Fibroblast of skin of right quadriceps (primary cell): ENCODE measurements around the gene GPR162.

Experiments
- DNase-seq: peaks from one replicate; pipeline ENCODE4 v3.0.0-alpha.2; 2013

Gene GPR162

DNA sequence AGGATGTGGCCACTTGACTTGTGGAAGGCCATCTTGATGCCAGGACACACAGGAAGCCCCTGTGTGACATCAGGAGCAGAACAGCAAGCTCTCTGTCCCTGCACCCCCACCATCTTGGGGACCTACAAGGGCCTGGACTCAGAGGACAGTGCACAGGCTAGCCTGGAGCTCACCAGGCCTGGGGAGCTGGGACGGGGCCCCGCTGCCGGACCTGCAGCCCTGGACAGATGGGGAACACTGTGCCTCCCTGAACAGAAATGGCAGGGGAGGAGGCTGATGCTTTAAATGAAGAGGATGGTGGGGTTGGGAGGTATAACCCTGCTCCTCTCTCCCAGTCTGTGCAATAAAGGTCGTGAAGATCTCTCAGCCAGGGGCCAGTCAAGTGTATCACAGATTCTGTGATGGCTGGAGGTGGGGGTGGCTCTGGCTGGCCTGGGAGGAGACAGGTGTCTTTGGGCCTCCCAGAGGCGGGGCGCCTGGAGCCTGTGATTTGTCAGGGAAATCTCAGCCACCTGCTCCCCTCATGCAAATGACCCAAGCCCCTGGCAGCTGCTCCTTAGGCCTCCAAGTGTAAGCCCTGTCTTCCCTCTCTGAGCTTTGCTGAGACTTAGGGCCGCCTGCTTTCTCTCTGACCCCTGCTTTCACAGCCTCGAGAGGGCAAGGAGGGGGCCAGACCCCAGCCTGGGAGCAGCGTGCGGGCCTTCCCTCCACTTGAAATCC, 18.0 kb downstream of the GPR162 start:
- no peak for DNase-seq

DNA sequence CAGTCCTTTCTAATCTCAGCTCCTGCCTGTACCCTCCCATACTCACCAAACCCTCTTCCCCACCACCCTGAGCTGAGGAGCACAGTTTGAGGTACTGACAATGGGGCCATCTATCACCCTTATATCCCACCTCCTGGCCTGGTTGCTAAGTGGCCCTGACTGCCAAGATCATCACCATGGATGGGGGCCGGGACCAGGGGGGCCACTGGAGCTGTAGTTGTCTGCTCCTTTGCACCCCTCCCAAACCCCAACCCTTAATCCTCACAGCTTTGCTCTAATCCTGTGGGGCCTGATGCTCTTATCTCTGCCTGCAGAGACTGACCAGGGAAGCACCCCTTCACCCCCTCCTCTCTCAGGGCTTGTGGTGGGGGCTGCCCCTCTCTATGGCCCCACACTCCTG, 18.7 kb downstream of the GPR162 start:
- DNase-seq: no peak

DNA sequence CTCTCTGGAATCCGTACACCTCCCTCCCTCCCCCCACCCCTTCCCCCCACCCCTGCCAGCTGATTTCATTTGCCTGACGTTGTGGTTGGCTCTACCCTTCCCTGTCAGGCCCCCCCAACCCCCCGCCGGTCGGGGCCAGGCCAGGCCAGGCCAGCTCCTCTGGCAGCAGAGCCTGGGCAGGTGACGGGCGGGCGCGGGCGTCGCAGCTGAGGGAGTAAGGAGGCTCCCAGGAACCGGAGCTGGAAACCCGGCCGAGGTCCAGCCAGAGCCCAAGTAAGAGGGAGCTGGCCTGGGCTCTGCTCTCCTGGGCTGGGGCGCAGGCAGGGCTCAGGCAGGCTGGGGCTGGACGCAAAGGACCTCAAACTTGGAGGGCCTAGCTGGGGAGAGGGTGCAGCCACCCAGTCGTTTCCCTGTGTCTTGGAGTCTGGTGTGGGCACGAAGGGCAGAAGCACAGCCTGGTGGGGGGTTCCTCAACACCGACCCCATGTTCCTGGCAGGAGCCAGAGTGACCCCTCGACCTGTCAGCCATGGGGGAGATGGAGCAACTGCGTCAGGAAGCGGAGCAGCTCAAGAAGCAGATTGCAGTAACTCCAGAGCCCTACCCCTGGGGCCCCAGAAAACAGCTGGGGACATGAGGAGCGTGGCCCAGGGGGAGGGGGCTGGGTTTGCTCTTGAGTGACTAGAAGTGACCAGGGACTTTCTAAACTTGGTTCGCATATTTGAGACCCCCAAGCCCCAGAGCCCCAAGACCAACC, 19.3 kb downstream of the GPR162 start, which contains the start of gene GNB3:
Gene GNB3 (plus strand): TSS at position 165 of the 755 bp plus-strand sequence. CDS start 363 bp downstream, at position 528.
- DNase-seq: no peak

DNA sequence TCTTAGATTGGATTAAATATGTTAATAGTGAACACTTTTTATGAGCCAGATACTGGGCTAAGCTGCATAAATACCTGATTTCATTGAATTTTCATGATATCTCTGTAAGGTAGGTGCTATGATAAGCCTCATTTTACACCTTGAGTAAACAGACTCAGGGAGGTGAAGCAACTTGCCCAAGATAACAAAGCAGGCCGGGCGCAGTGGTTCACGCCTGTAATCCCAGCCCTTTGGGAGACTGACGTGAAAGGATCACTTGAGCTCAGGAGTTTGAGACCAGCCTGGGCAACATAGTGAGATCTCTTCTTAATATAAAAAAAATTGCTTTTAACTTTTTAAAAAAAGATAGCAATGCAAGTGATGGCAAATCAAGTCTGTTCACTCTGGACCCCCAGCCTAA, 20.5 kb downstream of the GPR162 start:
- DNase-seq: no peak

DNA sequence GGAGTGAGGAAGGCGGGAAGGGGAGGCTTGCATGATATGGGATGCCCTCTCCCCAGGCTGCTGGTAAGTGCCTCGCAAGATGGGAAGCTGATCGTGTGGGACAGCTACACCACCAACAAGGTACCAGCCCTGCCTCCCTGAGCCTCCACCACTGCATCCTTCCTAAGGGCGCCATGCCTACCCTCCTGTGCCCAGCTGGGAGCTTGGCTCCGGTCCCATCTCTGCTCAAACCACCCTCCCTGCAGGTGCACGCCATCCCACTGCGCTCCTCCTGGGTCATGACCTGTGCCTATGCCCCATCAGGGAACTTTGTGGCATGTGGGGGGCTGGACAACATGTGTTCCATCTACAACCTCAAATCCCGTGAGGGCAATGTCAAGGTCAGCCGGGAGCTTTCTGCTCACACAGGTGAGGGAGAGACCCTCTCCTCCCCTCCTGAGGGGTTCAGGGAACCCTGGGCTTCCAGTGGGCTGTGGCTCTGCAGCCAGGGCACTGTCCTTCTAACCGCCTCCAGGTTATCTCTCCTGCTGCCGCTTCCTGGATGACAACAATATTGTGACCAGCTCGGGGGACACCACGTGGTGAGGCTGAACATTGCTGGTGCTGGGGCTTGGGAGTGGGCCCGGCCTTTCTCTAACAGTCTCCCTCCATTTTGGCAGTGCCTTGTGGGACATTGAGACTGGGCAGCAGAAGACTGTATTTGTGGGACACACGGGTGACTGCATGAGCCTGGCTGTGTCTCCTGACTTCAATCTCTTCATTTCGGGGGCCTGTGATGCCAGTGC, 21.7 kb downstream of the GPR162 start:
- no peak for DNase-seq

DNA sequence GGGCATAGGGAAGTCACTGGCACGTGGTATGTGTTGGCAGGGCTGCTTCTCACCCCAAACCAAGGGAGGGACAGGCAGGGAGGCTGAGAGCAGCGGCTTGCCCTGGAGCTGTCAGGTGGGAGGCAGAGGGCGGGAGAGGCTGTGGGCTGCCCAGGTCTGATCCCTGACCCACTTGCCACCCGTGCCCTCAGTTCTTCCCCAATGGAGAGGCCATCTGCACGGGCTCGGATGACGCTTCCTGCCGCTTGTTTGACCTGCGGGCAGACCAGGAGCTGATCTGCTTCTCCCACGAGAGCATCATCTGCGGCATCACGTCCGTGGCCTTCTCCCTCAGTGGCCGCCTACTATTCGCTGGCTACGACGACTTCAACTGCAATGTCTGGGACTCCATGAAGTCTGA, 23.8 kb downstream of the GPR162 start:
- DNase-seq: no peak

DNA sequence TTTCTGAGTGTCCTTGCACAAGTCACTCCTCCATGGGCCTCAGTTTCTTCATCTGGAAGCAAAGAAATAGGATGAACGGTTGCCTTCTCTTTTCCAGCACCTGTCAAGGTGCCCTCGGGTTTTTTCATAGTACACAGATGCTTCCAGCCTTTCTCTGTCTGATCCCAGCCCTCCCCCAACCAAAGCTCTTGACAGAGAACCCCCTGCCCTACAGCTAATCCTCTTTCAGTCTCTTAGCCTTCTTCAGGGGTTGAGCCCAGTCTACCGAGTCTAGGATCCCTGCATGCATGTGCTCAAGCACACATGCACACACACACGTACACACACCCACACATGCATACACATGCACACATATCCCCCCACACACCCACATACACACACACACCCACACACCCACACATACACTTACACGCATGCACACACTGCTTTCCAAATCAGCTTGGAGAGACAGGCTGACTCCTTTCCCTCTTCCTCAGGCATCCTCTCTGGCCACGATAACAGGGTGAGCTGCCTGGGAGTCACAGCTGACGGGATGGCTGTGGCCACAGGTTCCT, 24.8 kb downstream of the GPR162 start:
- DNase-seq: no peak

DNA sequence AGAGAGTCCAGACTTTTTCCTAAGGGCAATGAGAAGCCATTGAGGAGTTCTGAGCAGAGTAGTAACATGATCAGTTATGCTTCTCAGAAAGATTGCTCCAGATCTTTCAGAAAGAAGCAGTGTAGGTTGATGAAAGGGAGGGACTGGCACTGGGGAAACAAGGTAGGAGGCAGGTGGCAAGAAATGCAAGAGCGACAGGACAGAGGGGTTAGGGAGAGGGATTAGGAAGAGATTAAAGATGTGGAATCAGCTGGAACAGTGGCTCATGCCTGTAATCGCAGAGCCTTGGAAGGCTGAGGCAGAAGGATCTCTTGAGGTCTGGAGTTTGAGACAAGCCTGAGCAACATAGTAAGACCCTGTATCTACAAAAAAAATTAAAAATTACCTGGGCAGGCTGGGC, 26.1 kb downstream of the GPR162 start:
- DNase-seq: no peak

DNA sequence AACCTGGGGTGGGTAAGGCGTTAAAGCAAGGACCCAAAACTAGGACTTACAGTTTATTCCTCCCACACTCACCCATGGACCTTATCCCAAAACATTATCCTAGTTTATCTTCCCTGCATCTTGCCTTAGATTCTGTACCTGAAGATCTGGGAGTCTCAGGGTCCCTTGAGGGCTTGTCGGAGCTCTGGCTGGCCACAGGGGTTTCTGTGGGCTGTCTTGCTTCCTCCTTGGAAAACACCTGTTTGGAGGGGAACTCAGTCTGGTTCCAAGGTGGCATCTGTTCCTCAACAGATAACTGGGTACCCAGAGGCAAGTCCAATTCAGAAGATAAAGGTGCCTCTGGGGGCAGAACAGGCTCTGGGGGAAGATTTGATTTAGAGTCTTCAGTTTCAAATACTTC, 27.8 kb downstream of the GPR162 start:
- no peak for DNase-seq

DNA sequence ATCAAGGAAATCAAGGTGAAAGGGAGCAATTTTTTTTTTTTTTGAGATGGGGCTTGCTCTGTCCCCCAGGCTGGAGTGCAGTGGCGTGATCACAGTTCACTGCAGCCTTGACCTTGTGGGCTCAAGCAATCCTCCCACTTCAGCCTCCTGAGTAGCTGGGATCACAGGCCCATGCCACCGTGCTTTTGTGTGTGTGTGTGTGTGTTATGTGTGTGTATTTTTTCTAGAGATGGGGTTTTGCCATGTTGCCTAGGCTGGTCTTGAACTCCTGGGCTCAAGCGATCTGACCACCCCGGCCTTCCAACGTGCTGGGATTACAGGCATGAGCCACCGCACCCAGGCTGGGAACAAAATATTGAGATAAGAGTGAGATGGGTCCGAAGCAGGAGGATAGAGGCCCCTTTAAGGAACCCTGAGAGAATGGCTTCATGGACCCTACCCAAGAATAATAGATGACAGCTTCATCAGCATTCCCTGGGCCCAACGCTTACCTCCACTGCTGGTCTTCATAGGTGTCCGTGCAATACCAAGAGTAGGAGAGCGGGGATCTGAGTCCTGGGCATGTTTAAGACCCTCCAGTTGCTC, 28.4 kb downstream of the GPR162 start:
- DNase-seq: no peak

DNA sequence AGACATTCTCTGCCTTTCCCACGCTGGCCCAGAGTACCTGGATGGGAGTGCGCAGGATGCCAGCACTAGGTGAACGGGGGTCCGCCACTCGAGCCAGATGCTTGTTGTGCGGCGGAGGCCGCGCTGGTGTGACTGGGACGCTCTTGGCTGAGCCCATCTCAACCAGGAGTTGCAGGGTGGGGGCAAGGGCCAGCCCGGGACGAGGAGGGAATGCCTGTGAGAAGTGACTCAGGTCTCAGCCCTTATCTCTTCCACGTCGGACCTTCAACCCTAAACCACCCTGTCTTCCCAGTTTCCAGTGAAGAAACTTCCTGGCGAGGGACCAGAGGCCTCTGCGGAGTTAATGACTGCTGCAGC, 29.2 kb downstream of the GPR162 start:
- no peak for DNase-seq

DNA sequence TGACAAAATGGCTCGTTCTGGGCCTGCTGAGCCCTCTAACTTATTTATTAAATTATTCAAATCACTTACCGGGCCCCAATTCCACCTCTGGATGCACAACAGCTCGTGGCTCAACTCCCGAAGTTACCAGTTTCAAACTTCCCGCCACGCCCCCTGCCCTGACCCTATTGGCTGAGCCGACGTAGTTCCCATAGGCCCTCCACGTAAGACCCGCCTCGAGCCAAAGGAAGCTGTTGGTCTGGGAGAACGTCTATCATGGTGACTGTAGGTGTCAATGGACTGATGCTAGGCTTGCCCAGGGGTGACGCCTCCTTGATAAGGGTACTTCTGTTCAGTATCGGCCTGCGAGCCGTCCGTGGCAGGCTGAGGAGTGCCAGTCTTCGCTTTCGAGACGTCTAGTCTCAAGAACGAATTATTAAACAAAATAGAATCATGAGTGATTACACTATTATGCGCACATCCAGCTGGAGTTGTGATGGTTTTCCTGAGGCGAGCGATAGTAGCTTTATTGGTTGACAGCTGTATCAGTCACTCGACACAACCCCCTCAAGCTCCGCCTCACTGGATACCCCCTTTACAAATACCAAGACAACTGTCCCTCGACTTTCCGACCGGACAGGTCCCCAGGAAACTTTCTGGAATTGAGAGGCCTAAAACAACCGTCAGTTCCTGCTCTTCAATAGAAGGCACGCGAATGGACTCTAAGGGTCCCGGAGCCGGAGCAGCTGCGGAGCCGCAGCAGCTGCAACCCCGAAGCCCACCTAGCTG, 29.7 kb downstream of the GPR162 start, which contains the start of gene CDCA3:
Gene CDCA3 (minus strand): TSS at position 134 of the 768 bp plus-strand sequence. CDS start 334 bp downstream, outside the sequence.
- DNase-seq: peak; percentile 99

DNA sequence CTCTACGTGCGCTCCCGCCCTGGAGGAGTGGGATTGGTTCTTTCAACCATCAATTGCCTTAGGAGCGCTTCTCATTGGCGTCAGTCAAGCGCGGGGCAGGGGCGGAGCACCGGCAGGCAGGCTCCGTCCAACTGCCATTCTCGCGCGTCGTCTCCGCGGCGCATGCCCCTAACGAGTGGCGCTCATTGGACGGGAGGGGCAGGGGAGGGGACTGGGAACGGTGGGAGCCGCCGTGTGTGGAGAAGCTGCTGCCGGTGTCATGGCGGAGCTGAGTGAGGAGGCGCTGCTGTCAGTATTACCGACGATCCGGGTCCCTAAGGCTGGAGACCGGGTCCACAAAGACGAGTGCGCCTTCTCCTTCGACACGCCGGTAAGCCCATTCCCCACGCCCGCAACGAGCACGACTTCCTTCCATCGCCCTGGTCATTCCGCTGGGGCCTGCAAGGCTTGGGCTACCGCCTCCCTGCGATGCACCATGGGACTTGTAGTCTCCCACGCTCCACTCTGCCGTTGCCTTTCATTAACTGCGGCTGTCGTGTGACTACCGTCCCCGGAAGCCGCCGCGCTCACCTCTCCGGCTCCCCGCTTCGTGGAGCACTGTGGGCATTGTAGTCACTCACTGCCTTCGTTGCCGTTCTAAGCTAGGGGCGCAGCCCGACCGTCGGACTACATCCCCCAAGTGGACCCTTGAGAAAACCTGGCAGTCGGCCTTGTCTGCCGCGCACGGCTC, 30.5 kb downstream of the GPR162 start, which contains the start of gene USP5:
Gene USP5 (plus strand): TSS at position 230 of the 730 bp plus-strand sequence. CDS start 30 bp downstream, at position 260.
- DNase-seq: peak; percentile 100

DNA sequence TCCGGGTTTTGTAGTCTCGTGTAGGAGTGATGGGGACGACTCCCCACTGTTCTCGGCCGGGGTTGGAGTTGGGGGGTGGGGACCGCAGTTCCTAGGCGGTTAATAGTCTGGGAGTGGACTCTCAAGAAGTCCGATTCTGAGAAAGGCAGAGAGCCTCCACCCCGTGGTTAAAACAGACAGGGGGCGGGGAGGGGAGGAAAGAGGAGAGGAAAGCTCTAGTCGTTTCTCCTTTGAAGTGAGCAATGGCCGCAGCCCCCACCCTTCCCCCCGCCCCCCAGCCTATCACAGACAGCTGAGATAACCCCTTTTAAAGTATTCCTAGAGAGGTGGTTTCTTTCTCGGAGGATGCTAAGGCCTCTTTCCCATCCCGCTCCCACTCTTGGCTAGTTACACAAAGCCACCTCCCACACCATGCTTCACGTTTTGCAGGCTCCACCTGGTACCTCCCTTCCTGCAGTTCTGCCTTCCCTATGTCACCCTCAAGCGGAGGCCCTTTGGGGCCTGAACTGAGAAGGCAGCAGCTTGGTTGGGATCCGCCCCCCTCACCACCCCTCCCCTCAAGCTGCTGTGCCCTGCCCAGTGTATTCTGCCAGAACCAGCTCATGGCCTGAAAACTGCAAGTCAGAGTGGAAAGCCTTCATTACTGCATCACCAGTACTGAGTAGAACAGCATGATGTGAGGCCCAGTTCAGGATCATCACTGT, 31.2 kb downstream of the GPR162 start:
- peak; percentile 58 for DNase-seq

DNA sequence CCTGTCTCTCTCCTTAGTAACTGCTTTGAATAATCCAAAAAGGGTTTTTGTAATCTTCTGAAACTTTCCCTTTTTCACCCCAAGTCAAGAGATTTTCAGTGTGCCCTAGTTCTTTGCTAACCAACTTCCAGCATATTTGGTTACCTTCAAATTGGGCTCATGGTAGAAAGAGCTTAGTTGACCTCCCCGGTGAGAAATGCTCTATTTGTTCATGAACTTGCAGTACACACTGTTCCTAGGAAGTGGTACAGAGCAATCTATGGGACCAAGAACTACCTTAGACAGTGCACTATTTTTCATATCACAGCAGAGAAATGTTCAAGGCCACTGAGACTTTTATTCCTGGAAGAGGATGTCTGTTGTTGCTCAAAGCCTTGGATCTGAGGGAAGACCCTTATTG, 32.0 kb downstream of the GPR162 start:
- no peak for DNase-seq

DNA sequence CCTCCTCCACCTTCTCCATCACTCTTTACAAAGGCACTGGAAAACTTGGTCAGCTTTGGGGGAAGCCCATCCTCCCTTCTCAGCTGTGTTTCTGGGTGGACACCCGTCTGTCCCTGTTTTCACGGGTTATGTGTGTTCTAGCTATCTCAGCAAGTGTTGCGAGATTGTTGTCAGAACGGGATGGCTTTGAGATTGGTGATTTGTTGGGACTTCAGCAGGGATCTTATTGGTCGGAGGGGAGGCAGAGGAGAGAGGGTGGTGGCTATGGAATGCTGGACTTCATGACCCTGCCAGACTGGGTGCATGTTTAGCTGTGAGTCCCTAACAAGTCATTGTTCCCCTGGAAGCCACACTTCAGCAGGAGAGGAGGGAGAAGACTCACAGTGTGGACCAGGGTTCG, 32.4 kb downstream of the GPR162 start:
- no peak for DNase-seq

DNA sequence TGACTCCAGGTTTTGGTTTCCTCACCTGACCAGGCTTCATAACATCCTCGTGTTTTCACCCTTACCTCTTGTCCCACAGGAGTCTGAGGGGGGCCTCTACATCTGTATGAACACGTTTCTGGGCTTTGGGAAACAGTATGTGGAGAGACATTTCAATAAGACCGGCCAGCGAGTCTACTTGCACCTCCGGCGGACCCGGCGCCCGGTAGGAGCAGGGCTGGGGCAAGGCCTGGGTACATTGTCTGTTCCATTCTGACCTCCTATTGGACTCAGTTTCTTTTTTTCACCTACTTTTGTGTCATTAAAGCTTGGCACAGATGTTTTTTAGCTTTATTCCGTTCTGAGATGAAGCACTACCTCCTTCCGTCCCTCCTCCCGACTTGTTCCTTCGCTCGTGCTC, 33.7 kb downstream of the GPR162 start:
- DNase-seq: no peak

DNA sequence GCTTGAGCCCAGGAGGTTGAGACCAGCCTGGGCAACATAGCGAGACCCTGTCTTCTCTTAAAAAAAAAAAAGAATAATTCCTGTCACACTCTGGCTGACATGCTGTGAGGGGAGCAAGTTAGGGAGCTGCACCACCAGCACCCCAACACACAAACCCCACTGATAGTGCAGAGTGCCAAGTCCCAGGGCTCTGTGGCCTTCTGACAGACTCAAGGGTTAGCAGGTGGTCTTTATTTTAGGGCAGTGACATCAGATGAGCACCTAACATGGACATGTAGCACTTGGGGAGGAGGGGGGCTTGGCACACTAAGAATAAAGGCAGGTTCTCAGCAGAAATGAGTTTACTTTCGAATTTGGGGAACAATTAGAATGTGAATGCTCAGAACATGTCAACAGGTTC, 37.2 kb downstream of the GPR162 start:
- no peak for DNase-seq

DNA sequence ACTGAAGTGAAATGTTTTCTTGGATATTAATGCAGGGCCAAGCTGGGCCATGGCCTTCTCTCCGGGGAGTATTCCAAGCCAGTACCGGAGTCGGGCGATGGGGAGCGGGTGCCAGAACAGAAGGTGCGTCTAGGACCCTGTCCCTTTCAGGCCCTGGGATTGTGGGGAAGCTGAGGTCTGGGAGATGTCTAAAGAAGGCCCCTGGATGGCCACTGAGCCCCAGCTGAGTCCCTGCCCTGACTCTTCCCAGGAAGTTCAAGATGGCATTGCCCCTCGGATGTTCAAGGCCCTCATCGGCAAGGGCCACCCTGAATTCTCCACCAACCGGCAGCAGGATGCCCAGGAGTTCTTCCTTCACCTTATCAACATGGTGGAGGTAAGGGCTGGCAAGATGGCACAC, 38.5 kb downstream of the GPR162 start:
- no peak for DNase-seq

DNA sequence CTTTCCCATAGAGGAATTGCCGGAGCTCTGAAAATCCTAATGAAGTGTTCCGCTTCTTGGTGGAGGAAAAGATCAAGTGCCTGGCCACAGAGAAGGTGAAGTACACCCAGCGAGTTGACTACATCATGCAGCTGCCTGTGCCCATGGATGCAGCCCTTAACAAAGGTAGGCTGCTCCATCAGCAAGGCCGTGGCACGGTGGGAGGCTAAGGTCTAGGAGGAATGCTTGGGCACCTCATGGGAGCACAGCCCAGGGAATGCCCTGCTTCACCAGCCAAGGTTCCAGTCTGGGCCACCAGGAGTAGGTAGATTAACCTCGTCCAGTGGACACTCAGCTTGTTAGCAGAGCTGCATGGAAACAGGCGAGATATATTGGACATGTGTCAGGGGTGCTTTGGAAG, 39.3 kb downstream of the GPR162 start:
- DNase-seq: no peak

DNA sequence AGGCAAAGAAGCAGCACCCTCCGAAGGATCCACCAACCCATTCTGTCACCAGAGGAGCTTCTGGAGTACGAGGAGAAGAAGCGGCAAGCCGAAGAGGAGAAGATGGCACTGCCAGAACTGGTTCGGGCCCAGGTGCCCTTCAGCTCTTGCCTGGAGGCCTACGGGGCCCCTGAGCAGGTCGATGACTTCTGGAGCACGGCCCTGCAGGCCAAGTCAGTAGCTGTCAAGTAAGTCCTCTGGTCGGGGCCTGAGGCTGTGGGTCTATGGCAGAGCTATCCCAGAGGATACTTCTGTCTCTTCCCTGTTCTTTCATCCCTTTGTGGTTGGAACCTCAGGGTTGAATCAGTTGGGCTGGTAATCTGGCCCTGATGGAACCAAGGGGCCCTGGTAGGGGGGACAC, 39.8 kb downstream of the GPR162 start:
- DNase-seq: no peak
